ENCODE data around the gene CTBS. TPM values are rescaled to one million over a fixed set of nuclear protein-coding genes. Genes with fewer than 3 reads are reported as not detected.

CTBS gene
- polyA plus RNA-seq, 1 donor from 2014 or later, result 0.95 TPM

GRCh38 chr1:84617349-84617748 lies 43.1 kb upstream of the CTBS start:
- Histone ChIP-seq H3K4me2 (ENCODE audit: low read length) (no peak overlapping the region), H2AFZ (ENCODE audit: low read depth, low read length) (no peak overlapping the region), H4K20me1 (ENCODE audit: insufficient read depth) (no peaks in the 10 kb centered on the region)

GRCh38 chr1:84615790-84616189 lies 41.5 kb upstream of the CTBS start:
- Histone ChIP-seq H3K36me3 (ENCODE audit: insufficient read depth, low read length) (no peaks in the 10 kb centered on the region), H3K9ac (ENCODE audit: low read length) (no peak overlapping the region), H2AFZ (ENCODE audit: low read depth, low read length) (no peak overlapping the region), H3K9me2 (ENCODE audit: insufficient read depth, low read length) (no peaks in the 10 kb centered on the region), H3K27ac (ENCODE audit: low read length) (no peak overlapping the region), H3K4me3 (ENCODE audit: low read length) (no peak overlapping the region), H3K9me3 (ENCODE audit: low read length) (no peaks in the 10 kb centered on the region), H4K20me1 (ENCODE audit: insufficient read depth) (no peaks in the 10 kb centered on the region), H3K79me2 (replicated peaks; ENCODE audit: insufficient read depth, low read length) (no peaks in the 10 kb centered on the region), H3K27me3 (ENCODE audit: insufficient read depth, low read depth, low read length) (no peaks in the 10 kb centered on the region), H3F3A (ENCODE audit: insufficient read depth, low read length, poor library complexity, severe bottlenecking) (no peaks in the 10 kb centered on the region), H3K4me2 (ENCODE audit: low read length) (no peak overlapping the region)
- TF ChIP-seq TAF1 (IDR thresholded peaks at IDR 0.05; ENCODE audit: low read depth) (no peak), EP300 (conservative IDR thresholded peaks at IDR 0.05; ENCODE audit: poor library complexity, severe bottlenecking) (no peak), CTCF (IDR thresholded peaks at IDR 0.05; ENCODE audit: poor library complexity, severe bottlenecking) (no peak), POLR2AphosphoS5 (IDR thresholded peaks at IDR 0.05) (no peak), RAD21 (conservative IDR thresholded peaks at IDR 0.05) (no peak), REST (IDR thresholded peaks at IDR 0.05; ENCODE audit: borderline replicate concordance) (no peak)

More at GRCh38 chr1:84617349-84617748, 43.1 kb upstream of the CTBS start:
- Histone ChIP-seq H3K27ac (ENCODE audit: low read length) (no peak overlapping the region), H3K9me2 (ENCODE audit: insufficient read depth, low read length) (no peaks in the 10 kb centered on the region), H3K79me2 (replicated peaks; ENCODE audit: insufficient read depth, low read length) (no peaks in the 10 kb centered on the region), H3K9me3 (ENCODE audit: low read length) (no peaks in the 10 kb centered on the region), H3K4me3 (ENCODE audit: low read length) (no peak overlapping the region), H3K9ac (ENCODE audit: low read length) (no peak overlapping the region), H3K27me3 (ENCODE audit: insufficient read depth, low read depth, low read length) (no peaks in the 10 kb centered on the region), H3K36me3 (ENCODE audit: insufficient read depth, low read length) (no peaks in the 10 kb centered on the region), H3F3A (ENCODE audit: insufficient read depth, low read length, poor library complexity, severe bottlenecking) (no peaks in the 10 kb centered on the region)
- TF ChIP-seq EP300 (conservative IDR thresholded peaks at IDR 0.05; ENCODE audit: poor library complexity, severe bottlenecking) (no peak), MXI1 (conservative IDR thresholded peaks at IDR 0.05; ENCODE audit: poor library complexity, severe bottlenecking) (no peak), POLR2AphosphoS5 (IDR thresholded peaks at IDR 0.05) (no peak), REST (IDR thresholded peaks at IDR 0.05; ENCODE audit: borderline replicate concordance) (no peak), TAF1 (IDR thresholded peaks at IDR 0.05; ENCODE audit: low read depth) (no peak), EZH2 (IDR thresholded peaks at IDR 0.05; ENCODE audit: borderline replicate concordance, insufficient read depth, low read length, poor library complexity, severe bottlenecking) (no peak), CTCF (IDR thresholded peaks at IDR 0.05; ENCODE audit: poor library complexity, severe bottlenecking) (no peak), RAD21 (conservative IDR thresholded peaks at IDR 0.05) (no peak), SMC3 (conservative IDR thresholded peaks at IDR 0.05; ENCODE audit: poor library complexity) (no peak)
